ENCODE results near the gene C15orf62.

DNA sequence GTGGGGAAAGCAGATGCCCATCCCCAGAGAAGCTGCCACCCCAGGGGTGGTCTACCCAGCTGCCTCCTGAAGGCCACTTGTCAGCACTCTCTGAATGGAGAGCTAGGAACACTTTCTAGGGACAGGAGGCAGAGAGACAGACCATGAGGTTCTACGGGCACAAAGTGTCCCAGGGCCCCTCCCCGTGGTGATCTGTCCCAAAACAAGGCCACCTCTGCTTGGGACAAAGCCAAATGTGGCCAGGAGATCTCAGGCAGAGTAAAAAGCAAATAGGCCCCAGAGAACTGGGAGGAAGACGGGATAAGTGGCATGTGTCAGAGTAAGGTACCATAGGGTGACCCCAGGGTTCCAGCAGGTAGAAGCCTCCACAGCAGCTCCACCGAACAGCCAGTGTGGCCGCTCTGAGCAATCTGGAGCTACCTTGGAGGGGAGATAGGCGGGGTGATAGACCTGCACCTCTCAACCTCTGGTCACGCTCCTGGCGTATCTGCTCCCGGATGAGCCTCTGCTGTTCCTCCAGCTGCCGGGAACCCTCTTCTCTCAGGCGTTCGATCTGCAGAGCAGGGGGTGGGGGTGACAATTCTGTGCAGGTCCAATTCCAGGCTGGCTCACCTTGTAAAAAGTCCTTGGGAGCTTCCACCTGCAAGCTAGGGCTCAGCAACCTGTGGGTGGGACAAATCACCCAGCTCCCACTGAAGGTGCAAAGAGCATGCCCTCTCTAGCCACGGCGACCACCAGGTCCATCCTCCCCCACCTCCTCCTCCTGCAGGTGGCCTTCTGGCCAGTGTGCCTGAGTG, 6.2 kb downstream of the C15orf62 start:
- TF ChIP-seq, protein P1, sequence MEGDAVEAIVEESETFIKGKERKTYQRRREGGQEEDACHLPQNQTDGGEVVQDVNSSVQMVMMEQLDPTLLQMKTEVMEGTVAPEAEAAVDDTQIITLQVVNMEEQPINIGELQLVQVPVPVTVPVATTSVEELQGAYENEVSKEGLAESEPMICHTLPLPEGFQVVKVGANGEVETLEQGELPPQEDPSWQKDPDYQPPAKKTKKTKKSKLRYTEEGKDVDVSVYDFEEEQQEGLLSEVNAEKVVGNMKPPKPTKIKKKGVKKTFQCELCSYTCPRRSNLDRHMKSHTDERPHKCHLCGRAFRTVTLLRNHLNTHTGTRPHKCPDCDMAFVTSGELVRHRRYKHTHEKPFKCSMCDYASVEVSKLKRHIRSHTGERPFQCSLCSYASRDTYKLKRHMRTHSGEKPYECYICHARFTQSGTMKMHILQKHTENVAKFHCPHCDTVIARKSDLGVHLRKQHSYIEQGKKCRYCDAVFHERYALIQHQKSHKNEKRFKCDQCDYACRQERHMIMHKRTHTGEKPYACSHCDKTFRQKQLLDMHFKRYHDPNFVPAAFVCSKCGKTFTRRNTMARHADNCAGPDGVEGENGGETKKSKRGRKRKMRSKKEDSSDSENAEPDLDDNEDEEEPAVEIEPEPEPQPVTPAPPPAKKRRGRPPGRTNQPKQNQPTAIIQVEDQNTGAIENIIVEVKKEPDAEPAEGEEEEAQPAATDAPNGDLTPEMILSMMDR (IDR thresholded peaks at IDR 0.05), result no peak
- no peak for TF ChIP-seq POLR2A (IDR thresholded peaks at IDR 0.05)

Measured in lower leg skin (tissue), 3 donors.